B cell (primary cell): ENCODE measurements around the gene CBX4. TPM values are rescaled to one million over a fixed set of nuclear protein-coding genes. Genes with fewer than 3 reads are reported as not detected.

Experiments used
- ATAC-seq: fragments of 200-7000 bp; cut with Tn5 transposase; one replicate; pipeline ENCODE4 v1.10.0; 2021; ENCODE audit warnings: low read depth, mild to moderate bottlenecking, moderate number of reproducible peaks, moderate library complexity
- CTCF ChIA-PET: fragments of 350-600 bp; sonication (Branson Sonifier 250); formaldehyde crosslinking; loops from one replicate; lab custom pipeline; 2021; ENCODE audit warnings: antibody characterized with exemption, inconsistent platforms; lab: Charles Lee
- POLR2A ChIA-PET: fragments of 350-600 bp; sonication (Branson Sonifier 250); formaldehyde crosslinking; loops from one replicate; lab custom pipeline; 2021; ENCODE audit warnings: antibody characterized with exemption; lab: Charles Lee
- DNase-seq: peaks from one replicate; pipeline ENCODE4 v3.0.0; 2013
- H2AFZ ChIP-seq: 2 replicates; pipeline ENCODE4 v1.6.1; 2012; ENCODE audit warnings: mild to moderate bottlenecking, low read depth, low read length; ENCODE audit not compliant: insufficient read depth, poor library complexity, severe bottlenecking
- H3K27ac ChIP-seq, 2 donors: 1 replicate in 1 of 2; 2 replicates in 1 of 2; pipeline ENCODE4 v1.5.1; 2012 to 2013; ENCODE audit warnings: low read length in 2 of 2, mild to moderate bottlenecking in 2 of 2, moderate library complexity in 1 of 2
- H3K27me3 ChIP-seq, 4 experiments: fragments of 200-600 bp in 1 of 4; sonication (generic) in 1 of 4; replicated peaks in 1 of 4; 1 replicate in 2 of 4; 2 replicates in 2 of 4; pipeline versions ENCODE4 v1.6.1 to v1.7.0; 2013 to 2016; ENCODE audit warnings: low read length in 3 of 4, mild to moderate bottlenecking in 2 of 4, mixed read lengths in 1 of 4, moderate library complexity in 1 of 4; ENCODE audit not compliant: insufficient read depth in 4 of 4, control insufficient read depth in 3 of 4; ENCODE audit errors: control extremely low read depth in 1 of 4
- H3K36me3 ChIP-seq, 2 experiments: replicated peaks in 1 of 2; 1 replicate in 1 of 2; 2 replicates in 1 of 2; pipeline versions ENCODE4 v1.6.1 to v1.7.1; 2013; ENCODE audit warnings: low read length in 1 of 2; ENCODE audit not compliant: insufficient read depth in 2 of 2, control insufficient read depth in 1 of 2; ENCODE audit errors: control extremely low read depth in 1 of 2, extremely low read depth in 1 of 2
- H3K4me1 ChIP-seq, 2 donors: fragments of 200-600 bp in 1 of 2; sonication (generic) in 1 of 2; 1 replicate in 1 of 2; 2 replicates in 1 of 2; pipeline versions ENCODE4 v1.5.1 to v1.6.1; 2013 to 2017; ENCODE audit warnings: low read length in 2 of 2; ENCODE audit not compliant: control insufficient read depth in 2 of 2, insufficient read depth in 2 of 2
- H3K4me2 ChIP-seq: replicated peaks from 2 replicates; pipeline ENCODE3; 2012; ENCODE audit warnings: mild to moderate bottlenecking, low read depth, low read length; ENCODE audit not compliant: poor library complexity, severe bottlenecking
- H3K4me3 ChIP-seq, 5 experiments: fragments of 200-600 bp in 1 of 5; sonication (generic) in 1 of 5; 1 replicate in 3 of 5; 2 replicates in 2 of 5; pipeline versions ENCODE4 v1.5.1 to v1.7.0; 2011 to 2016; ENCODE audit warnings: low read length in 4 of 5, mild to moderate bottlenecking in 4 of 5, low read depth in 2 of 5, control low read depth in 1 of 5, moderate library complexity in 1 of 5; ENCODE audit not compliant: insufficient read depth in 1 of 5; ENCODE audit errors: control extremely low read depth in 1 of 5, extremely low read depth in 1 of 5
- H3K79me2 ChIP-seq: fragments of 200-600 bp; sonication (generic); one replicate; pipeline ENCODE4 v1.6.0; 2016; ENCODE audit warnings: low read length; ENCODE audit not compliant: control insufficient read depth, insufficient read depth
- H3K9ac ChIP-seq: fragments of 200-600 bp; sonication (generic); 2 replicates; pipeline ENCODE4 v1.6.1; 2017; ENCODE audit warnings: mild to moderate bottlenecking, low read length, moderate library complexity
- H3K9me3 ChIP-seq, 3 donors: one replicate each; pipeline versions ENCODE4 v1.6.1 to v1.7.1; 2013; ENCODE audit warnings: low read length in 2 of 3; ENCODE audit not compliant: control insufficient read depth in 2 of 3, insufficient read depth in 1 of 3; ENCODE audit errors: control extremely low read depth in 1 of 3
- H4K20me1 ChIP-seq: 2 replicates; pipeline ENCODE4 v1.6.0; 2012; ENCODE audit warnings: mild to moderate bottlenecking, low read length; ENCODE audit not compliant: insufficient read depth, control insufficient read depth, poor library complexity, severe bottlenecking
- H3K27ac Mint-ChIP-seq: one replicate; pipeline ENCODE4 v1.8.0; 2021; ENCODE audit warnings: mixed read lengths
- H3K27me3 Mint-ChIP-seq: one replicate; pipeline ENCODE4 v1.8.0; 2021; ENCODE audit warnings: mixed read lengths
- H3K4me1 Mint-ChIP-seq: one replicate; pipeline ENCODE4 v1.8.0; 2021; ENCODE audit warnings: mixed read lengths
- H3K4me3 Mint-ChIP-seq: one replicate; pipeline ENCODE4 v1.8.0; 2021; ENCODE audit warnings: mixed read lengths
- H3K9me3 Mint-ChIP-seq: one replicate; pipeline ENCODE4 v1.8.0; 2022; ENCODE audit warnings: mixed read lengths; ENCODE audit not compliant: insufficient read depth
- EZH2 ChIP-seq: IDR thresholded peaks from 2 replicates; pipeline ENCODE4 v1.6.1; 2012; ENCODE audit warnings: borderline replicate concordance, low read depth, mild to moderate bottlenecking, moderate library complexity, low read length; ENCODE audit not compliant: insufficient read depth, poor library complexity, severe bottlenecking
- WGBS: methylation state at CpG from one replicate; pipeline ENCODE4 v1.1.5; 2013; ENCODE audit warnings: missing lambda C conversion rate; ENCODE audit not compliant: insufficient coverage; 5-methylcytosine and 5-hydroxymethylcytosine counted together
- intact Hi-C: fragments of 100-400 bp; cut with micrococcal nuclease; formaldehyde crosslinking; loops from one replicate; pipeline ENCODE4 v1.10.0; 2022
- polyA plus RNA-seq: library from polyadenylated mRNA; depleted of rRNA; stranded (reverse); fragments of >200 nt; gene quantifications from 2 replicates; pipeline ENCODE4 v1.2.3, GENCODE V29; 2012
- total RNA-seq, 2 donors: library from RNA; stranded (reverse); fragments of 120-200 nt in 1 of 2; gene quantifications; 1 replicate in 1 of 2; 2 replicates in 1 of 2; pipeline versions ENCODE4 v1.2.3 to v1.2.4, GENCODE V29; 2013 to 2022
- TF ChIP-seq, protein P1 (sequence below): fragments of 200-600 bp; IDR thresholded peaks from one replicate; pipeline ENCODE4 v1.8.0; 2022; ENCODE audit warnings: antibody characterized with exemption, mild to moderate bottlenecking

The CBX4 gene
- total and polyA plus RNA-seq, 2 donors (not counting 1 experiment from before 2014, with no cell fraction given) = 81.9 to 115 TPM

GRCh38 chr17:79852748-79853147 lies 13.5 kb upstream of the CBX4 start:
- CTCF ChIA-PET = no interaction called here
- POLR2A ChIA-PET = no interaction called here
- Histone ChIP-seq H3K4me2 (peak overlapping the region; percentile 65), H3K4me1 (peaks cover 3 to 9% of the 10 kb centered on the region in 2 donors), H4K20me1 (no peaks in the 10 kb centered on the region), H3K9me3 (no peaks in the 10 kb centered on the region), H3K79me2 (no peaks in the 10 kb centered on the region), H2AFZ (peak overlapping the region; percentile 66), H3K4me3 (peak overlapping the region in 2 of 5 experiments; percentile 29 to 30), H3K9ac (peak overlapping the region; percentile 39), H3K36me3 (no peaks in the 10 kb centered on the region), H3K27me3 (peaks cover 0 to 23% (median 4%) of the 10 kb centered on the region in 4 experiments), H3K27ac (no peak overlapping the region)
- Mint-ChIP-seq H3K9me3 (no peaks in the 10 kb centered on the region), H3K27ac (no peak overlapping the region), H3K27me3 (peaks cover 37% of the 10 kb centered on the region), H3K4me3 (peak overlapping the region; percentile 71), H3K4me1 (peaks cover 4% of the 10 kb centered on the region)
- DNase-seq = no peak
- no peak for TF ChIP-seq EZH2
- TF ChIP-seq, protein P1, sequence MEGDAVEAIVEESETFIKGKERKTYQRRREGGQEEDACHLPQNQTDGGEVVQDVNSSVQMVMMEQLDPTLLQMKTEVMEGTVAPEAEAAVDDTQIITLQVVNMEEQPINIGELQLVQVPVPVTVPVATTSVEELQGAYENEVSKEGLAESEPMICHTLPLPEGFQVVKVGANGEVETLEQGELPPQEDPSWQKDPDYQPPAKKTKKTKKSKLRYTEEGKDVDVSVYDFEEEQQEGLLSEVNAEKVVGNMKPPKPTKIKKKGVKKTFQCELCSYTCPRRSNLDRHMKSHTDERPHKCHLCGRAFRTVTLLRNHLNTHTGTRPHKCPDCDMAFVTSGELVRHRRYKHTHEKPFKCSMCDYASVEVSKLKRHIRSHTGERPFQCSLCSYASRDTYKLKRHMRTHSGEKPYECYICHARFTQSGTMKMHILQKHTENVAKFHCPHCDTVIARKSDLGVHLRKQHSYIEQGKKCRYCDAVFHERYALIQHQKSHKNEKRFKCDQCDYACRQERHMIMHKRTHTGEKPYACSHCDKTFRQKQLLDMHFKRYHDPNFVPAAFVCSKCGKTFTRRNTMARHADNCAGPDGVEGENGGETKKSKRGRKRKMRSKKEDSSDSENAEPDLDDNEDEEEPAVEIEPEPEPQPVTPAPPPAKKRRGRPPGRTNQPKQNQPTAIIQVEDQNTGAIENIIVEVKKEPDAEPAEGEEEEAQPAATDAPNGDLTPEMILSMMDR = no peak
- intact Hi-C loops = no loop called here
- whole genome bisulfite sequencing = 0% methylated on average over 2 of the region's 5 CpGs
- no peak for ATAC-seq

GRCh38 chr17:79851461-79851817 lies 12.2 kb upstream of the CBX4 start:
- H2AFZ ChIP-seq = no peak overlapping the region
- H3K27ac ChIP-seq = no peak overlapping the region
- peaks cover 0 to 28% (median 5%) of the 10 kb centered on the region in 4 experiments for H3K27me3 ChIP-seq
- ChIA-PET POLR2A (no interaction called here), CTCF (interaction anchor here (1.6 kb wide), 1 partner anchor 10 kb away, joined by 4 read pairs; no protein-coding TSS in a partner anchor)
- Mint-ChIP-seq H3K27me3 (peaks cover 31% of the 10 kb centered on the region), H3K4me3 (no peak overlapping the region), H3K4me1 (peaks cover 4% of the 10 kb centered on the region), H3K27ac (no peak overlapping the region), H3K9me3 (no peaks in the 10 kb centered on the region)
- DNase-seq = no peak
- no peak overlapping the region for H3K4me3 ChIP-seq
- H3K79me2 ChIP-seq = no peaks in the 10 kb centered on the region
- H3K4me1 ChIP-seq = peaks cover 3 to 9% of the 10 kb centered on the region in 2 donors
- no peaks in the 10 kb centered on the region for H3K36me3 ChIP-seq
- no peaks in the 10 kb centered on the region for H3K9me3 ChIP-seq
- no peak overlapping the region for H3K9ac ChIP-seq
- intact Hi-C loops = no loop called here
- 98% methylated on average over 7 of the region's 11 CpGs for WGBS
- no peak overlapping the region for H3K4me2 ChIP-seq
- TF ChIP-seq, protein P1 = no peak
- TF ChIP-seq EZH2 = no peak
- H4K20me1 ChIP-seq = no peaks in the 10 kb centered on the region
- ATAC-seq = no peak
